ENCODE data around the gene CALB2. TPM values are rescaled to one million over a fixed set of nuclear protein-coding genes. Genes with fewer than 3 reads are reported as not detected.

CALB2 gene
- total RNA-seq, 2 donors from 2014 or later: 0.99 to 3.1 TPM

DNA sequence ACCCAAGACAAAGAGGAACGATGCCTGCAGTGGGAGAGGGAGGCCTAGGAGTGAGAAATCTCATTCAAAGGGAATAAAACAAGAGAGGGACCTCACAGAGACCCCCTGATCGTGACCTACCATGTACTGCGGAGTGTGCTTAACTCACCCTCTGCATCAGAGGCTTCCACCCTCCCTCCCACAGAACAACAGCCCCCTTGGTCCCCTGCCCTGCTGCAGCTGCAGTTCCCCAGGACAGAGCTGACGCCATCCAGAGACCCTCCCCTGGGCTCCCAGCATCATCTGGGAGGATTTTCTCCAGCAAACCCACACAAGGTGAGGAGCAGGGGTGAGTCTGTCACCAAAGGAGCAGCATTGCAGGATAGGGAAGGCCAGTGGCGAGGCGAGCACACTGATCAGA is 43.5 kb downstream of the CALB2 start:
- Histone ChIP-seq H3K4me1 (no peaks in the 10 kb centered on the region), H3K9me3 (no peaks in the 10 kb centered on the region), H3K27me3 (no peaks in the 10 kb centered on the region), H3K4me3 (no peak overlapping the region), H3K36me3 (replicated peaks in 1 of 2; ENCODE audit: insufficient read depth in 1 of 2, low read depth in 2 of 2) (no peaks in the 10 kb centered on the region), H3K27ac (no peak overlapping the region)
- intact Hi-C loops (cut with DNase I): no loop called here
- DNase-seq (no peak), ATAC-seq (no peak)
- WGBS, 2 donors: 64 to 68% methylated on average over 6 of the region's 6 CpGs
- TF ChIP-seq POLR2A (IDR thresholded peaks at IDR 0.05): no peak
- TF ChIP-seq, protein P1, sequence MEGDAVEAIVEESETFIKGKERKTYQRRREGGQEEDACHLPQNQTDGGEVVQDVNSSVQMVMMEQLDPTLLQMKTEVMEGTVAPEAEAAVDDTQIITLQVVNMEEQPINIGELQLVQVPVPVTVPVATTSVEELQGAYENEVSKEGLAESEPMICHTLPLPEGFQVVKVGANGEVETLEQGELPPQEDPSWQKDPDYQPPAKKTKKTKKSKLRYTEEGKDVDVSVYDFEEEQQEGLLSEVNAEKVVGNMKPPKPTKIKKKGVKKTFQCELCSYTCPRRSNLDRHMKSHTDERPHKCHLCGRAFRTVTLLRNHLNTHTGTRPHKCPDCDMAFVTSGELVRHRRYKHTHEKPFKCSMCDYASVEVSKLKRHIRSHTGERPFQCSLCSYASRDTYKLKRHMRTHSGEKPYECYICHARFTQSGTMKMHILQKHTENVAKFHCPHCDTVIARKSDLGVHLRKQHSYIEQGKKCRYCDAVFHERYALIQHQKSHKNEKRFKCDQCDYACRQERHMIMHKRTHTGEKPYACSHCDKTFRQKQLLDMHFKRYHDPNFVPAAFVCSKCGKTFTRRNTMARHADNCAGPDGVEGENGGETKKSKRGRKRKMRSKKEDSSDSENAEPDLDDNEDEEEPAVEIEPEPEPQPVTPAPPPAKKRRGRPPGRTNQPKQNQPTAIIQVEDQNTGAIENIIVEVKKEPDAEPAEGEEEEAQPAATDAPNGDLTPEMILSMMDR (IDR thresholded peaks at IDR 0.05): no peak

DNA sequence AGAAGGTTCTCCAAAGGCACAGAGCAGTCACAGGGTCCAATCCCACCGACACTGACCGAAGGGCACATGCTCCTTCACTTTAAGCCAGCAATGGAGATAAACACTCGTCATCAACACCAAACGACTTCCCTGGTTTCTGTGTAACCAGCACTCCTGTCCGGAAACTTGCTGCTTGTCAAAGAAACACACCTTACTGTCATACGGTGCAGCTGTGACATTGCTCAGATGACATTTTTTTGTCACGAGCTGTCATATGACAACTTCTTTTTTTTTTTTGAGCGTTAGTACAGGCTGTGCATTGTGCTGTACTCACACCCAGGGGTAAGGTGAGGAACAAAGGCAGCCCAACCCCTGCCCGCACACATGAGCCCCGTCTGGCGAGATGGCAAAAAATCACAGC is 44.2 kb downstream of the CALB2 start:
- 63 to 65% methylated on average over 11 of the region's 11 CpGs for WGBS, 2 donors
- intact Hi-C loops (cut with DNase I): no loop called here
- Histone ChIP-seq H3K36me3 (replicated peaks in 1 of 2; ENCODE audit: insufficient read depth in 1 of 2, low read depth in 2 of 2) (no peaks in the 10 kb centered on the region), H3K9me3 (no peaks in the 10 kb centered on the region), H3K27ac (no peak overlapping the region), H3K4me3 (no peak overlapping the region), H3K4me1 (no peaks in the 10 kb centered on the region), H3K27me3 (no peaks in the 10 kb centered on the region)
- no peak for ATAC-seq
- no peak for DNase-seq
- TF ChIP-seq, protein P1 (IDR thresholded peaks at IDR 0.05): no peak
- no peak for TF ChIP-seq POLR2A (IDR thresholded peaks at IDR 0.05)

DNA sequence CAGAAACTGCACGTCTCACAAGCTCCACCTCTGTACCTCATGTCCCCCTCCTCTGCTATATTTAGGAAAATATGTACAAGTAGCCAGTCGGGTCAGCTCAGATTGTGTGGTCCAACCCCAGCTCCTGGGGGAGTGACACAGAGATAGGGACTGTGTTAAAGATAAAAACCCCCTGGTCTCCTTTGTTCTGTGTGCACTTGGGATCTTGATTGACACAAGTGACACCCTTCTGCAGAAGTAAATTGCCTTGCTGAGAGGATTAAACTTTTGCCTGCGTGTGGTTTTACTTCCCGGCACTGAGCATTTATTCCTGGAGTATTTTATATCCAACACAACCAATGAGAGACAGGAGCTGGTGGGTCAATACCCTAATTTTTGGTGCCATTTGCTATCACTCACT is 45.8 kb downstream of the CALB2 start:
- DNase-seq (no peak), ATAC-seq (no peak)
- WGBS, 2 donors: 55 to 70% methylated on average over 4 of the region's 4 CpGs
- Histone ChIP-seq H3K27me3 (no peaks in the 10 kb centered on the region), H3K4me1 (peaks cover 4% of the 10 kb centered on the region), H3K9me3 (no peaks in the 10 kb centered on the region), H3K4me3 (no peak overlapping the region), H3K27ac (no peak overlapping the region), H3K36me3 (replicated peaks in 1 of 2; ENCODE audit: insufficient read depth in 1 of 2, low read depth in 2 of 2) (no peaks in the 10 kb centered on the region)
- intact Hi-C loops (cut with DNase I): no loop called here
- TF ChIP-seq POLR2A (IDR thresholded peaks at IDR 0.05): no peak
- TF ChIP-seq, protein P1 (IDR thresholded peaks at IDR 0.05): no peak

DNA sequence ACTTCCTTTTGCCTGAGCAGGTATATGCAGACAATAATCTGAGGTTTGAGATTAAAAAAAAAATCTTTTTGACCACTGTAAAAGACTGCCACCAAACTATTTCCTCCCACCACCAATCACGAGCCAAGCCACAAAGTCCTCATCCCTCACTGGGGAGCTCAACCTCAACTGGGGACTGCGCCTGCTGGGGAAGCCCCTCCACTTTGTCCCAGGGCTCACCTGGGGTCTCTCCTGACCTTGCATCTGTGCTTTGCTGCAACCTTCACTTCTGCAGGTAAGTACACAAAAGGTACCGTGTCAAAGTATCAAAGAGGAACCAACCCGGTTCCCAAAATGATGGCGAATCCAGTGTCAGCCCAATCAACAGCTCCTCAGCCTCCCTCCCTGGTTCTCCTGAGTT is 47.8 kb downstream of the CALB2 start:
- Histone ChIP-seq H3K4me1 (peaks cover 4% of the 10 kb centered on the region), H3K27ac (no peak overlapping the region), H3K9me3 (no peaks in the 10 kb centered on the region), H3K4me3 (no peak overlapping the region), H3K36me3 (replicated peaks in 1 of 2; ENCODE audit: insufficient read depth in 1 of 2, low read depth in 2 of 2) (no peaks in the 10 kb centered on the region), H3K27me3 (no peaks in the 10 kb centered on the region)
- intact Hi-C loops (cut with DNase I): no loop called here
- ATAC-seq (no peak), DNase-seq (no peak)
- 59 to 60% methylated on average over 5 of the region's 5 CpGs for WGBS, 2 donors
- TF ChIP-seq, protein P1 (IDR thresholded peaks at IDR 0.05): no peak
- no peak for TF ChIP-seq POLR2A (IDR thresholded peaks at IDR 0.05)

DNA sequence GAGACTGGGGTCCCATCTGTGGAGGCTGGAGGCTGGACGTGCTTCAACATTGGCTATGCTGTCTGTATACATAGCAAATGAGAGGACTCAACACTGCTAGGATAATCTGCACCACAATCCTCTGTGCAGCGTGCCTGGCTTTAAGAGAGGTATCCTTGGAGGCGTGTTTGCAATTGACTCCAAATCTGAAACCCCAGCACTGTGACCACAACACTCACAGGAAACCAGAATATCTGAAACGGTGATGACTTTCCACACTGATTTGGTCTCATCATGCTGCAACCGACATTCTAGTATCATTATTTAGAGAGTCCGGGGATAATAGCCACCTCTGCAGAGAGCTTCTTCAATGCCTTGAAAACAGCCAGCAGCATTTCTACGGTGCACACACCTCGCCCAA is 48.2 kb downstream of the CALB2 start:
- Histone ChIP-seq H3K4me3 (no peak overlapping the region), H3K9me3 (no peaks in the 10 kb centered on the region), H3K27ac (no peak overlapping the region), H3K36me3 (replicated peaks in 1 of 2; ENCODE audit: insufficient read depth in 1 of 2, low read depth in 2 of 2) (no peaks in the 10 kb centered on the region), H3K27me3 (no peaks in the 10 kb centered on the region), H3K4me1 (peaks cover 4% of the 10 kb centered on the region)
- DNase-seq (no peak), ATAC-seq (no peak)
- intact Hi-C loops (cut with DNase I): no loop called here
- TF ChIP-seq, protein P1 (IDR thresholded peaks at IDR 0.05): no peak
- TF ChIP-seq POLR2A (IDR thresholded peaks at IDR 0.05): no peak
- WGBS, 2 donors: 48 to 57% methylated on average over 8 of the region's 8 CpGs

All from body of pancreas (tissue), 4 donors.